Upper lobe of left lung (tissue), 4 donors: ENCODE measurements around the gene C1orf174.

Experiments
- POLR2AphosphoS5 ChIP-seq, 2 donors: sonication (generic); formaldehyde crosslinking; IDR thresholded peaks; one replicate each; pipeline ENCODE4 v1.5.1; 2017; ENCODE audit warnings: antibody characterized with exemption in 2 of 2
- TF ChIP-seq, protein P1 (sequence below), 6 experiments: fragments of 450-650 bp in 4 of 6; fragments of 200-600 bp in 2 of 6; sonication (generic) in 2 of 6; IDR thresholded peaks; one replicate each; pipeline ENCODE4 v1.5.1; 2016 to 2019; ENCODE audit warnings: antibody characterized with exemption in 6 of 6

GRCh38 chr1:3885611-3886010, 14.5 kb downstream of the C1orf174 start:
- TF ChIP-seq, protein P1, sequence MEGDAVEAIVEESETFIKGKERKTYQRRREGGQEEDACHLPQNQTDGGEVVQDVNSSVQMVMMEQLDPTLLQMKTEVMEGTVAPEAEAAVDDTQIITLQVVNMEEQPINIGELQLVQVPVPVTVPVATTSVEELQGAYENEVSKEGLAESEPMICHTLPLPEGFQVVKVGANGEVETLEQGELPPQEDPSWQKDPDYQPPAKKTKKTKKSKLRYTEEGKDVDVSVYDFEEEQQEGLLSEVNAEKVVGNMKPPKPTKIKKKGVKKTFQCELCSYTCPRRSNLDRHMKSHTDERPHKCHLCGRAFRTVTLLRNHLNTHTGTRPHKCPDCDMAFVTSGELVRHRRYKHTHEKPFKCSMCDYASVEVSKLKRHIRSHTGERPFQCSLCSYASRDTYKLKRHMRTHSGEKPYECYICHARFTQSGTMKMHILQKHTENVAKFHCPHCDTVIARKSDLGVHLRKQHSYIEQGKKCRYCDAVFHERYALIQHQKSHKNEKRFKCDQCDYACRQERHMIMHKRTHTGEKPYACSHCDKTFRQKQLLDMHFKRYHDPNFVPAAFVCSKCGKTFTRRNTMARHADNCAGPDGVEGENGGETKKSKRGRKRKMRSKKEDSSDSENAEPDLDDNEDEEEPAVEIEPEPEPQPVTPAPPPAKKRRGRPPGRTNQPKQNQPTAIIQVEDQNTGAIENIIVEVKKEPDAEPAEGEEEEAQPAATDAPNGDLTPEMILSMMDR (IDR thresholded peaks at IDR 0.05), result no peak
- TF ChIP-seq POLR2AphosphoS5 (IDR thresholded peaks at IDR 0.05), result no peak
